Chondrocyte (in vitro differentiated cells): ENCODE results near the gene C10orf90. TPM values are rescaled to one million over a fixed set of nuclear protein-coding genes. Genes with fewer than 3 reads are reported as not detected.

ENCODE experiments used
- DNase-seq: peaks from one replicate; pipeline ENCODE4 v3.0.0; 2021; ENCODE audit warnings: mixed read lengths, low spot score
- H3K27ac Mint-ChIP-seq: one replicate; pipeline ENCODE4 v1.8.0; 2021; ENCODE audit warnings: mild to moderate bottlenecking, moderate library complexity, mixed read lengths; ENCODE audit not compliant: unreplicated experiment
- H3K27me3 Mint-ChIP-seq: 2 replicates; pipeline ENCODE4 v1.8.0; 2021; ENCODE audit warnings: low read depth, mixed read lengths
- H3K36me3 Mint-ChIP-seq: 2 replicates; pipeline ENCODE4 v1.8.0; 2021; ENCODE audit warnings: low read depth, mixed read lengths
- H3K4me1 Mint-ChIP-seq: 2 replicates; pipeline ENCODE4 v1.8.0; 2021; ENCODE audit warnings: low read depth, mild to moderate bottlenecking, mixed read lengths
- H3K4me3 Mint-ChIP-seq: one replicate; pipeline ENCODE4 v1.8.0; 2021; ENCODE audit warnings: mild to moderate bottlenecking, moderate library complexity, mixed read lengths; ENCODE audit not compliant: unreplicated experiment
- H3K9me3 Mint-ChIP-seq: 2 replicates; pipeline ENCODE4 v1.8.0; 2021; ENCODE audit warnings: low read depth, mixed read lengths
- total RNA-seq: library from RNA; stranded (reverse); gene quantifications from 3 replicates; pipeline ENCODE4 v1.2.1, GENCODE V29; 2021
- TF ChIP-seq, protein P1 (sequence below): fragments of 200-600 bp; sonication (generic); IDR thresholded peaks from 2 replicates; pipeline ENCODE4 v1.5.0; 2021; ENCODE audit warnings: antibody characterized with exemption, mild to moderate bottlenecking, moderate library complexity

The C10orf90 gene
- total RNA-seq, 1 donor from 2014 or later, result not detected

DNA sequence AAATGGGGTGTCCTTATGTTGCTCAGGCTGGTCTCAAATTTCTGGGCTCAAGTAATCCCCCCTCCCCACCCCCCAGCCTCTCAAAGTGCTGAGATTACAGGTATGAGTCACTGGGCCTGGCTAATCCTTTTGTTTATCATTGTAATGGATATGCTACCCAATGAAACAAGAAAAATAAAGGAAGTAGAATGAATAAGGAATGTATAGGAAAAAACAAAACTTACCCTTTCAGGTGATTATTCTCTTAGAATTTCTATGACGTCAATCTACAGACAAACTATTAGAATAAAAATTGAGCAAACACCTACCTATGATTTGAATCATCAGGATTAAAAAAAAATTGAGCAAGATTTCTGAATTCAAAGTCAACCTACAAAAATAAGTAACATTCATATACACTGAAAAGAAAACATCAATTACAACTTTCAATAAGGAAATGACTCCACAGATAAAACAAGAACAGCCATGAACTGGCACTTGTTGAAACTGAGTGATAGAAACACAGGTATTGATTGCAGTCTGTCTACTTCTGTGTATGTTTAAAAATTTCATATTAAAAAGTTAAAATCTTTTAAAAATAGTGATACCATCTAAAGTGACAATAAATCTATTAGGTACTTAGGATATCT, 294.5 kb downstream of the C10orf90 start:
- H3K9me3 Mint-ChIP-seq, result peaks cover 23% of the 10 kb centered on the region
- no peak overlapping the region for H3K4me3 Mint-ChIP-seq
- no peaks in the 10 kb centered on the region for H3K27me3 Mint-ChIP-seq
- H3K4me1 Mint-ChIP-seq, result peaks cover 60% of the 10 kb centered on the region
- H3K27ac Mint-ChIP-seq, result peak overlapping the region; percentile 69
- peaks cover 18% of the 10 kb centered on the region for H3K36me3 Mint-ChIP-seq
- TF ChIP-seq, protein P1, sequence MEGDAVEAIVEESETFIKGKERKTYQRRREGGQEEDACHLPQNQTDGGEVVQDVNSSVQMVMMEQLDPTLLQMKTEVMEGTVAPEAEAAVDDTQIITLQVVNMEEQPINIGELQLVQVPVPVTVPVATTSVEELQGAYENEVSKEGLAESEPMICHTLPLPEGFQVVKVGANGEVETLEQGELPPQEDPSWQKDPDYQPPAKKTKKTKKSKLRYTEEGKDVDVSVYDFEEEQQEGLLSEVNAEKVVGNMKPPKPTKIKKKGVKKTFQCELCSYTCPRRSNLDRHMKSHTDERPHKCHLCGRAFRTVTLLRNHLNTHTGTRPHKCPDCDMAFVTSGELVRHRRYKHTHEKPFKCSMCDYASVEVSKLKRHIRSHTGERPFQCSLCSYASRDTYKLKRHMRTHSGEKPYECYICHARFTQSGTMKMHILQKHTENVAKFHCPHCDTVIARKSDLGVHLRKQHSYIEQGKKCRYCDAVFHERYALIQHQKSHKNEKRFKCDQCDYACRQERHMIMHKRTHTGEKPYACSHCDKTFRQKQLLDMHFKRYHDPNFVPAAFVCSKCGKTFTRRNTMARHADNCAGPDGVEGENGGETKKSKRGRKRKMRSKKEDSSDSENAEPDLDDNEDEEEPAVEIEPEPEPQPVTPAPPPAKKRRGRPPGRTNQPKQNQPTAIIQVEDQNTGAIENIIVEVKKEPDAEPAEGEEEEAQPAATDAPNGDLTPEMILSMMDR, result no peak
- no peak for DNase-seq

DNA sequence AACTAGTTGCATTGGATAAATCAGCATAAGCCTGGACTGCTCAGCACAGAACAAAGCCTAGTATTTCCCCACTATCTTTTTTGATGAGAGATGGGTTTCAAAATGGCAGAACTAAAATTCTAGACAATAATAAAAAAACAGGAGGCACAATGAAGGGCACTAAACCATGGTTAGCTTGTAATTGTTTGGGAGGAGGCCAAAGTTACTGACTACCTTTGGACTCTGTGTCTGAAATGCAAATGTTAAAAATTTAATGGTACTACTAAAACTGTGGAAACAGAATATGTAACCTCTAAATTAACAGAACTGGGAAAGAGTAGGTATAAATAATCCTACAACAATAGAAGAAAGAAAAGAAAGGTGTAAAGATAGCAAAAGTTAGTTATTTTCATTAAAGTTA, 295.2 kb downstream of the C10orf90 start:
- DNase-seq, result no peak
- Mint-ChIP-seq H3K4me3 (no peak overlapping the region), H3K36me3 (peaks cover 16% of the 10 kb centered on the region), H3K4me1 (peaks cover 52% of the 10 kb centered on the region), H3K9me3 (peaks cover 23% of the 10 kb centered on the region), H3K27ac (no peak overlapping the region), H3K27me3 (no peaks in the 10 kb centered on the region)
- TF ChIP-seq, protein P1, result no peak

Other genes with a start within 250 kb of the C10orf90 start
- 53.1 to 57.8 TPM (median 57.1 TPM) in 3 replicates for gene DOCK1, start 234.7 kb upstream of the C10orf90 start, total RNA-seq